HG03378 (cell line): Measurements from ENCODE around the gene FLT3LG.
A peak's percentile ranks its signal among the peaks of the same experiment; 100 is the strongest.

Experiments used
- ATAC-seq: cut with Tn5 transposase; IDR thresholded peaks from one replicate; pipeline ENCODE4 v1.9.1; 2021; ENCODE audit warnings: mild to moderate bottlenecking, moderate library complexity; ENCODE audit not compliant: unreplicated experiment

The FLT3LG gene

DNA sequence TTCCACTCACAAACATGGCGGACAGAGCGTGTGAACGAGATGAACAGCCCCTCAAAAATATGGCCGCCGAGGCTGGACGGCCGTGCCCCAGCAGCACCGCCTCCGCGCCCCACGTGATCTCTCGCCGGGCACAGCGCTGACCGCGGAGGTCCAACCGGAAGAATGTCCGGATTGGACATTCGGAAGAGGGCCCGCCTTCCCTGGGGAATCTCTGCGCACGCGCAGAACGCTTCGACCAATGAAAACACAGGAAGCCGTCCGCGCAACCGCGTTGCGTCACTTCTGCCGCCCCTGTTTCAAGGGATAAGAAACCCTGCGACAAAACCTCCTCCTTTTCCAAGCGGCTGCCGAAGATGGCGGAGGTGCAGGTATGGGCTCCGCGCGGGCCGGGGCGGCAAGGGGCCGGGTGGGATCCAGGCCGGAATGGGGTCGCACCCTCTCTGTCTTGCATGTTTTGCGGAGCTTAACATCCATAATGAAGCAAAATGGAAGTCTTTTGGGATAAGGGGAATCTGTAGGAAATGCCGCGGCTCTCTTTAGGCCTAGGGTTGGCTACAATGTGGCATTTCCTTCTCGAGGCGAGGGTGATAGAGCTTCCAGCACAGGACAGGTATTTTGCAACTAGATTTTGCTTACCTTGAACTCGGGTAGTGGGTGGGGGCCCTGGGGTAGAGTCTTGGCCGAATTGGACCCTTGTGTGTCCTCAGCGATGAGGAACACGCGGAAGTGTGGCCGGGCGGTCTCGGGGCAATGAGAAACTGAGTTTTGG lies 13.4 kb downstream of the FLT3LG start, which contains the start of gene RPL13A:
RPL13A (plus strand) TSS at position 332 of the 769 bp plus-strand sequence; CDS start at position 354, 22 bp downstream.
- peak; percentile 87 for ATAC-seq

- ATAC-seq: no peak
These were observed 14.2 kb downstream of the FLT3LG start for GRCh38 chr19:49488046-49488862.

DNA sequence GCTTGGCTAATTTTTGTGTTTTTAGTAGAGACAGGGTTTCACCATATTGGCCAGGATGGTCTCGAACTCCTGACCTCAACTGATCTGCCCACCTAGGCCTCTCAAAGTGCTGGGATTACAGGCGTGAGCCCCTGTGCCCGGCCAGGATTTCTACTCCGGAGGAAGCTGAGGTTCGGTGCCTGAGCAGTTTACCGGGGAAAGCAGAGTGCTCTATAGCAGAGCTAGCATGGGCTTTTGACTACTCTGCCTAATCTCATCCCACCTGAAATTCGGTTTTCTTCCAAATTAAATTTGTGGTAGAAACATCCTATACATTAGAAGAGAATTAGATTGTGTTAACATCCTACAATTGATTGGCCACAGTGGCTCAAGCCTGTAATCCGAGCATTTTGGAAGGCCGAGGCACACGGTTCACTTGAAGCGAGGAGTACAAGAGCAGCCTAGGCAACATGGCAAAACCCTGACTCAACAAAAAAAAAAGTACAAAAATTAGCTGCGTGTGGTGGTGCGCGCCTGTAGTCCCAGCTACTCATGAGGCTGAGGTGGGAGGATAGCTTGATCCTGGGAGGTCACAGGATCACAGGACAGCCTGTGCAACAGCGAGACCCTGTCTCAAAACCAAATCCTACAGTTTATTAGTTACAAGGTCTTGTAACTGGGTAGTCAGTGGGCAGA lies 15.0 kb downstream of the FLT3LG start:
- no peak for ATAC-seq

- ATAC-seq: no peak
These were observed 15.7 kb downstream of the FLT3LG start for GRCh38 chr19:49489601-49490167.

DNA sequence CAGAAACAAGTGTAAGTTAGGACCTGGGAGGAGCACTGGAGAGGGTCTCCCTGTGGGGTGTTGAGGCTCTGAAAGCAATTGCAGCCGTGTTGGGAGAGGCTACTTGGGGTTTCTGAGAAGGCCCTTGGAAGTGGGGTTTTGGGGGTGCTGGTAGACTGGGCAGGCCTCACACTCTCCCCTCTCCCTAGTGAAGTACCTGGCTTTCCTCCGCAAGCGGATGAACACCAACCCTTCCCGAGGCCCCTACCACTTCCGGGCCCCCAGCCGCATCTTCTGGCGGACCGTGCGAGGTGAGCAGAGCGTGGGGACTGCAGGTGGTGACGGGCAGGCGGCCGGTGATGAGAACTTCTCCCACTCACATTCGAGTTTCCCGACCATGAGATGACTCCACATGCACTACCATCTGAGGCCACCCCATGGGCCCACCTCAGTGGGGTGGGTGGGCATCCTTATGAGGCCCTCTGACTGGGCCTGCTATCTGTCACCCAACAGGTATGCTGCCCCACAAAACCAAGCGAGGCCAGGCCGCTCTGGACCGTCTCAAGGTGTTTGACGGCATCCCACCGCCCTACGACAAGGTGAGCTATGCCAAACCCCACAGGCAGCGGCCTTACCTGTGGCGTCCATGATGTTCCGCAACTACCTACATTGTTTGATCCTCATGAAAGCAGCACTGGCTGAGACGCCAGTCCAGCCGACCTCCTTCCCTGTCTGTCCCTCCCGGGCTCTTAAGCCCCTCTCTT lies 16.4 kb downstream of the FLT3LG start:
- ATAC-seq: no peak

DNA sequence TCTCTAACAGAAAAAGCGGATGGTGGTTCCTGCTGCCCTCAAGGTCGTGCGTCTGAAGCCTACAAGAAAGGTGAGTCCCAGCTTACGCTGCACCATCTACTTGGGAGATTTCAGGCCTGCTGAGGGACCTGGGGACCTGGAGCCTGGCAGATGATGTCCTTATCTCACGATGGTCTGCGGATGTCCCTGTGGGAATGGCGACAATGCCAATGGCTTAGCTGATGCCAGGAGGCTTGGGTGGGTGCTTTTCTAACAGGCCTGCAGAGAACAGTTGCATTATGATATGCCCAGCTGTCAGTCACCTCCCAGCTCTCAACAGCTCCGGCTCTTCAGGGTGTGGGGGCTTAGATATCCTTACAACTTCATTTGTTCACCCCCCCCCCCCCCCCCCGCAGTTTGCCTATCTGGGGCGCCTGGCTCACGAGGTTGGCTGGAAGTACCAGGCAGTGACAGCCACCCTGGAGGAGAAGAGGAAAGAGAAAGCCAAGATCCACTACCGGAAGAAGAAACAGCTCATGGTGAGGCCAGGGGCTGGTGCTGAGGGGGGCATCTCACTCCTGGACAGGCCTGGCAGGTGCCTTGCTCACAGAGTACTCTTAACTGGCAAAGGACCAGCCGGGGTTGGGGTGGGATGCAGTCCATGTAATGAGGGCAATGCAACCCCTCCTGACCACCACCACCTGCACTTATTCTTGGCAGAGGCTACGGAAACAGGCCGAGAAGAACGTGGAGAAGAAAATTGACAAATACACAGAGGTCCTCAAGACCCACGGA lies 17.2 kb downstream of the FLT3LG start:
- no peak for ATAC-seq

GRCh38 chr19:49491804-49492572 lies 18.0 kb downstream of the FLT3LG start:
- ATAC-seq: no peak

DNA sequence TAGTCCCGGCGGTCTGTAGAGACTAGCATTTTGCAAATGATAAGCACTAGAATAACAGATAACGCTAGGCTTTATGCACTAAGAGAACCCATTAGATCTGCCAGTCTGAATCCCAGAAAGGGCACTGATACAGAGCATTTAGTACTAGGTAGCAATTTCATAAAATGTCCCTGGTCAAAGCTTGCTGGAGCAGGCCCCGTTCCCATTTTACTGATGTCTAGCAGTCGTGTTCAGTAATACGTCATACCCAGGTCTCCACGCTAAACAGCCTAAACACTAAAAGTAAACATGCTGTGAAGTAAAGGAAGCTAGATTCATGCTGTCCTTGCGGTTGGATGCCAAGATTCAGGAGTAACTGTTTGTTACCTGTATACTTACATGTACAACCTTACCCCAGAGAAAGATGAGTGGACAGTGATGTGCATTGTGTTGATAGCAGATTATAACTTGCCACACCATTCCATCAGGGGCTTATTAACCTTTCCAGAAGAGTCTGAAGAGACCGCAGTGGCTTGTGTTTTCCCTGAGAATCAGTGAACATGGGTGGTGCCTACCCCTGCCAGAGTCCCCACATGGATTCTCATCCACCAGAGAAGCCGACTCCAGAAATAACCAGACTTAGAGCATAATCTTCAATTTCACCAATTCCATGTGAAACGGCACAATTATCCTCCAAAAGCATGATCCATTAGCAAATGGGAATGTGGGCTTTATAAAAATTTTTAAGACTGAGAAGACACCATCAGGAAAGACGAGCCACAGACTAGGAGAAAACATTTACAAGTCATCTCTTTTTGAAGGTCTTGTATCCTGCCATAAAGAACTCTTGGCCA lies 18.8 kb downstream of the FLT3LG start:
- ATAC-seq: no peak

DNA sequence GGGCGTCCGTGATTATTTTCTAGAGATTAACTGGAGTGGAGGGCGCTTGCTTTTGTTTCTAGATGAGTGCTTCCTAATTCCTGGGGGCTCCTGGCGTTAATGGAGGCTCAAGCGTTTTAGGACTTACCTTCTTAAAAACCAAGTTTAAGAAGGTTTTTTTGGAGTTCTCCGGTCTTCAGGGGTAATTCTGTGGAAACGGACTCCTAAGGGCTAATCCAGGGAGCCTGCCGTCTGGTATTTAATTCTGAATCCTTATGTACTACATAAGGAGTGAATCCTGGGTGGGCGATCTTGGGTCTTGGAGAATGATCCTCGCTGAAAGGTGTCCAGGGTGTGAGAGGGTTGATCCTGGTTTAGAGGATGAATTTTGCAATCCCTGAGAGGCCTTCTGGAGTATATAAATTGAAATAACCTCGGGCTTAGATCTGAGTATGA lies 22.6 kb downstream of the FLT3LG start:
- no peak for ATAC-seq

DNA sequence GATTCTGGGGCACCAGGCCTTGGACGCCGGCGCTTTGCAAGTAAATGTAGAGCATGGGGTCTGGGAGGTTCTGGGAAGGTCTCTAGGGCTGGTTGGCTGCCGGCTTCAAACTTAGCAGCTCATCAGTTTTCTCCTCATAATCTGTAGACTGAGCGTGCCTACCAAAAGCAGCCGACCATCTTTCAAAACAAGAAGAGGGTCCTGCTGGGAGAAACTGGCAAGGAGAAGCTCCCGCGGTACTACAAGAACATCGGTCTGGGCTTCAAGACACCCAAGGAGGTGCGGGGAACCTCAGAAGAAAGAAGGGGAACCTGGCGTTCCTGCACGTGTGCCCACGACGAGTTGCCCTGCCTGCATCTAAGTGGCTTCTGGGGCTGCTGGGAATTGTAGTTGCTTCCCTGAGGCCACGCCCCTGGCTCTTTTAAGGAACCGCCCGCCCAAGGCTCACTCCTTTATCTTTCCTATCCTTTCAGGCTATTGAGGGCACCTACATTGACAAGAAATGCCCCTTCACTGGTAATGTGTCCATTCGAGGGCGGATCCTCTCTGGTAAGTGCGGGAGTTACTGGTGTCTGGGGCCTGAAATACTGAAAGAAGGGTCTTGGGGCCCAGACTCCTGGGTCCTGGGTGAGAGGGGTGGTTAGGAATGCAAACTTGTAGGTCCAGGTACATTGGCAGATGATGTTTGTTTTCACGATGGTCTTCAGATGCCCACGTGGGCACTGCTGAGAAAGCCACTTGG lies 23.2 kb downstream of the FLT3LG start:
- ATAC-seq: no peak

- ATAC-seq: no peak
These were observed 23.7 kb downstream of the FLT3LG start for GRCh38 chr19:49497789-49498103.

DNA sequence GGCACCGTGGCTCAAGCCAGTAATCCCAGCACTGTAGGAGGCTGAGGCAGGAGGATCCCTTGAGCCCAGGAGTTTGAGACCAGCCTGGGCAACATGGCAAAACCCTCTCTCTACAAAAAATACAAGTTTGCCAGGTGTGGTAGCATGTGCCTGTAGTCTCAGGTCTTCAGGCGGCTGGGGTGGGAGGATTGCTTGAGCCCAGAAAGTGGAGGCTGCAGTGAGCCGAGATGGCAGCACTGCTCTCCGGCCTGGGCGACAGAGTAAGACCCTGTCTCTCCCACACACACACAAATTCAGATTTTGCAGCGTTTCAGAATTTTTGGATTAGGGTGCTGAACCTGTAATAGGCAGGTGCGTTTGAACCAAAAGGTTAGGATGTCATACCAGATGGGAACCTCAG lies 24.5 kb downstream of the FLT3LG start:
- ATAC-seq: no peak

DNA sequence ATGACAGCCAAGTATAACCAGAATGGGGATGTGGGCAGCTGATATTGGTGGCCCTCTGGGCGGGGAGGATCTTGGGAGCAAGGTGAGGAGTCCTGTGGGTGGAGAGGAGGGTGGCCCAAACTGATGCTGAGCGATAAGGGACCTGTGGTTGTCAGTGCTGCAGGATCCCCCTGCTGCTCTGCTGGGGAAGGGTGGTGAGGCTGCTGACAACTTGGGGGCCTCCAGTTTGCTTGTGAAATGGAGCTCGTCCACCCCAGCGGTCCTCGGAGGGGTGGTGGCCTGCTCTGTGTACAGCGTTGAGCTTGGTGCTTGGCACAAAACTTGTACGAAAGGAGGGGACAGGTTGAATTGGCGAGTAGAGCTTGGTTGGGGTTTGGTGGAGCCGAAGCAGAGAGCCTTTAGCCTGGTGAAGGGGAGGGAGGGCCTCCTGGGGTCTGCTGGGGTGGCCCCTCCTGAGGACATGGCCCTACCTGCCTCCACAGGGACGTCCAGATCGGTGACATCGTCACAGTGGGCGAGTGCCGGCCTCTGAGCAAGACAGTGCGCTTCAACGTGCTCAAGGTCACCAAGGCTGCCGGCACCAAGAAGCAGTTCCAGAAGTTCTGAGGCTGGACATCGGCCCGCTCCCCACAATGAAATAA lies 25.1 kb downstream of the FLT3LG start:
- ATAC-seq: no peak

DNA sequence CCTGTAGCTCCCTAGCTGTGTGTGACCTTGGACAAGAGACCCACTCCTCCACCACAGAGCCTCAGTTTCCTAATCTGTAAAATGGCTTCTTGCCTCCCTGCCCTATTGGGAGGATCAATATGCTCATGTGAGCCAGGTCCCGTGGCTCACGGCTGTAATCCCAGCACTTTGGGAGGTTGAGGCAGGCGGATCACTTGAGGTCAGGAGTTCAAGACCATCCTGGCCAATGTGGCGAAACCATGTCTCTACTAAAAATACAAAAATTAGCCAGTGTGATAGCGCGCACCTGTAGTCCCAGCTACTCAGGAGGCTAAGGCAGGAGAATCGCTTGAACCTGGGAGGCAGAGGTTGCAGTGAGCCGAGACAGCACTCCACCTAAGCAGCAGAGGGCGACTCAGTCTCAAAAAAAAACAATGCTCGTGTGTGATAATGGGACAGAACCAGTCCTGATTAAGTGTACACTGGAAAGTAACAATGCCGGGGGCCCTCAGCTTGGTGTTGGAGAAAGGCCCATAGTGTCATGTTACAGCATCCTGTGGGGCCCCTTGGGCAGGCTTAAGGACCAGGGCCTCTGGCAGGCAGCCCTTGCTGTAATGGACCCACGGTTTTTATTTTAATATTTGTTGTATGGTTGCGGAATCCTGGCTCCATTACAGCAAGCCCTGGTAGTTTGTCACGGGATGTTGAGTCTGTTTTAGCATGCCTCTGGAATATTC lies 29.0 kb downstream of the FLT3LG start:
- ATAC-seq: no peak

- ATAC-seq: no peak
These were observed 29.6 kb downstream of the FLT3LG start for GRCh38 chr19:49503582-49503962.

DNA sequence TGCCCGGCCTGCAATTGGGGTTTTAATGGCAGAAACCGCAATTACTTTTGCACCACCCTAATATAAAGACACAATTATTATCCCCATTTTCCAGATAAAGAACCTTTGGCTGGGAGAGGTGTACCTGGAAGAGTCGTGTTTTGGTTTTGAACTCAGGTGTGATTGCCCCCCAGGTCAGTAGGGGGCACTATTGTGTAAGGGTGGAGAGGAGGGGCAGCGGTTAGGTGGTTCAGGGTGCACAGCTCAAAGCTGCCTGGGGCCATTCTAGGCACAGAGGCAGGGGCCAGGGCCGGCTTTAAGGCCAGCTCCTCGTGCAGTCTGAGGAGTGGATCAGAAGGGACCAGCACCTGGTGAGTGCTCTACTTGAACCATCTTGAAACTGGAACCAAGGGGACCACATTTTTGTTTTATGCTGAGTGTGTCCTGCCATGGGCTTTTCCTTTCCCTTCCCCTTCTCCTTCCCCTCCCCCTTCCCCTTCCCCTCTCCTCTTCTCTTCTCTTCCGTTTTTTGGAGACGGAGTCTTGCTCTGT lies 32.6 kb downstream of the FLT3LG start:
- ATAC-seq: no peak
